Fibroblast of lung (primary cell): ENCODE data around the gene NUMA1. TPM values are rescaled to one million over a fixed set of nuclear protein-coding genes. Genes with fewer than 3 reads are reported as not detected.
A peak's percentile ranks its signal among the peaks of the same experiment; 100 is the strongest.

Source experiments
- DNase-seq, 2 donors: peaks; one replicate each; pipeline versions ENCODE4 v3.0.0 to v3.0.0-alpha.2; 2010; ENCODE audit warnings: low read depth in 2 of 2
- H2AFZ ChIP-seq: 2 replicates; pipeline ENCODE4 v1.5.1; 2012; ENCODE audit warnings: low read length, control low read depth, inconsistent platforms
- H3K27ac ChIP-seq: 2 replicates; pipeline ENCODE4 v1.5.1; 2011; ENCODE audit warnings: low read length, control low read depth; ENCODE audit not compliant: insufficient read depth
- H3K27me3 ChIP-seq: 2 replicates; pipeline ENCODE4 v1.5.1; 2011; ENCODE audit warnings: mild to moderate bottlenecking, low read length; ENCODE audit not compliant: control insufficient read depth, insufficient read depth
- H3K36me3 ChIP-seq: 2 replicates; pipeline ENCODE4 v1.5.1; 2011; ENCODE audit warnings: low read length; ENCODE audit not compliant: control insufficient read depth, insufficient read depth
- H3K4me1 ChIP-seq: 2 replicates; pipeline ENCODE4 v1.5.1; 2011; ENCODE audit warnings: low read length; ENCODE audit not compliant: control insufficient read depth, insufficient read depth; ENCODE audit errors: extremely low read depth
- H3K4me2 ChIP-seq: 2 replicates; pipeline ENCODE4 v1.5.1; 2011; ENCODE audit warnings: low read length, control low read depth; ENCODE audit not compliant: insufficient read depth; ENCODE audit errors: extremely low read depth
- H3K4me3 ChIP-seq, 4 experiments: fragments of 200-600 bp in 1 of 4; sonication (generic) in 1 of 4; replicated peaks in 1 of 4; 2 replicates each; pipeline ENCODE4 v1.5.1; 2011 to 2016; ENCODE audit warnings: low read length in 4 of 4, low read depth in 3 of 4, mild to moderate bottlenecking in 3 of 4, control low read depth in 2 of 4, inconsistent platforms in 1 of 4, mixed read lengths in 1 of 4; ENCODE audit not compliant: insufficient read depth in 1 of 4; ENCODE audit errors: control extremely low read depth in 1 of 4
- H3K79me2 ChIP-seq: 2 replicates; pipeline ENCODE4 v1.5.1; 2012; ENCODE audit warnings: mild to moderate bottlenecking, low read length, inconsistent platforms; ENCODE audit not compliant: control insufficient read depth, insufficient read depth
- H3K9ac ChIP-seq: 2 replicates; pipeline ENCODE4 v1.5.1; 2011; ENCODE audit warnings: mild to moderate bottlenecking, low read length, control low read depth; ENCODE audit not compliant: insufficient read depth
- H3K9me3 ChIP-seq: 2 replicates; pipeline ENCODE4 v1.5.1; 2012; ENCODE audit warnings: low read depth, low read length; ENCODE audit not compliant: control insufficient read depth, insufficient read depth
- H4K20me1 ChIP-seq: 2 replicates; pipeline ENCODE4 v1.5.1; 2011; ENCODE audit warnings: low read length; ENCODE audit not compliant: control insufficient read depth, insufficient read depth; ENCODE audit errors: extremely low read depth
- CTCF ChIP-seq, 2 donors: IDR thresholded peaks in 1 of 2; conservative IDR thresholded peaks in 1 of 2; 1 replicate in 1 of 2; 2 replicates in 1 of 2; pipeline ENCODE4 v1.5.1; 2011 to 2012; ENCODE audit warnings: low read length in 2 of 2, control low read depth in 1 of 2, inconsistent platforms in 1 of 2, low read depth in 1 of 2, mild to moderate bottlenecking in 1 of 2
- EZH2 ChIP-seq: IDR thresholded peaks from 2 replicates; pipeline ENCODE4 v1.5.1; 2012; ENCODE audit warnings: low read length, control low read depth, mild to moderate bottlenecking; ENCODE audit errors: missing control alignments
- polyA plus RNA-seq, 2 donors: library from polyadenylated mRNA; depleted of rRNA in 1 of 2; stranded (reverse) in 1 of 2; unstranded in 1 of 2; fragments of >200 nt; gene quantifications; 2 replicates each; pipeline ENCODE4 v1.2.1, GENCODE V29; 2011 to 2012; ENCODE audit warnings: missing spikeins in 1 of 2
- total RNA-seq: library from RNA; depleted of rRNA; stranded (reverse); fragments of >200 nt; gene quantifications from 2 replicates; pipeline ENCODE4 v1.2.1, GENCODE V29; 2014

Gene NUMA1
- total and polyA plus RNA-seq, 2 donors (not counting 1 experiment from before 2014, with no cell fraction given) = 59.0 to 247 TPM

GRCh38 chr11:72102162-72102561 lies 21.8 kb upstream of the NUMA1 start:
- Histone ChIP-seq H3K9me3 (no peaks in the 10 kb centered on the region), H4K20me1 (no peaks in the 10 kb centered on the region), H3K9ac (peak overlapping the region; percentile 94), H3K4me2 (peak overlapping the region; percentile 99), H2AFZ (no peak overlapping the region), H3K4me1 (peaks cover 18% of the 10 kb centered on the region), H3K27me3 (no peaks in the 10 kb centered on the region), H3K4me3 (peak overlapping the region; percentile 96 to 100 (median 98)), H3K79me2 (peaks cover 40% of the 10 kb centered on the region), H3K36me3 (peaks cover 16% of the 10 kb centered on the region), H3K27ac (peak overlapping the region; percentile 92)
- no peak for DNase-seq
- TF ChIP-seq EZH2 (no peak), CTCF (conservative IDR thresholded peaks at IDR 0.05 in 1 of 2, IDR thresholded peaks at IDR 0.05 in 1 of 2; ENCODE audit: low read depth in 1 of 2, low read length in 2 of 2) (no peak)

GRCh38 chr11:72100462-72100861 lies 20.1 kb upstream of the NUMA1 start:
- Histone ChIP-seq H3K4me3 (peak overlapping the region in 1 of 4 experiments; percentile 100), H3K4me2 (no peak overlapping the region), H3K27ac (peak overlapping the region; percentile 13), H3K36me3 (peaks cover 17% of the 10 kb centered on the region), H3K9me3 (no peaks in the 10 kb centered on the region), H2AFZ (no peak overlapping the region), H4K20me1 (no peaks in the 10 kb centered on the region), H3K9ac (no peak overlapping the region), H3K79me2 (peaks cover 40% of the 10 kb centered on the region), H3K4me1 (peaks cover 18% of the 10 kb centered on the region), H3K27me3 (no peaks in the 10 kb centered on the region)
- no peak for DNase-seq
- no peak for TF ChIP-seq EZH2
- no peak for TF ChIP-seq CTCF (conservative IDR thresholded peaks at IDR 0.05 in 1 of 2, IDR thresholded peaks at IDR 0.05 in 1 of 2; ENCODE audit: low read depth in 1 of 2, low read length in 2 of 2)

GRCh38 chr11:72100009-72100408 lies 19.7 kb upstream of the NUMA1 start:
- no peak for DNase-seq
- H3K27me3 ChIP-seq = no peaks in the 10 kb centered on the region
- H3K9ac ChIP-seq = no peak overlapping the region
- peaks cover 18% of the 10 kb centered on the region for H3K4me1 ChIP-seq
- H3K79me2 ChIP-seq = peaks cover 40% of the 10 kb centered on the region
- H3K27ac ChIP-seq = no peak overlapping the region
- H2AFZ ChIP-seq = no peak overlapping the region
- H3K4me2 ChIP-seq = no peak overlapping the region
- TF ChIP-seq CTCF (conservative IDR thresholded peaks at IDR 0.05 in 1 of 2, IDR thresholded peaks at IDR 0.05 in 1 of 2; ENCODE audit: low read depth in 1 of 2, low read length in 2 of 2) (no peak), EZH2 (no peak)
- H3K4me3 ChIP-seq = no peak overlapping the region
- no peaks in the 10 kb centered on the region for H4K20me1 ChIP-seq
- no peaks in the 10 kb centered on the region for H3K9me3 ChIP-seq
- H3K36me3 ChIP-seq = peaks cover 19% of the 10 kb centered on the region
